ENCODE results near the gene SPDYE6.
"Not testable (repeated sequence)": the region's sequence is repeated elsewhere in the genome, so short reads cannot be mapped to it uniquely, and the experiment has no call there.

Gene SPDYE6, protein sequence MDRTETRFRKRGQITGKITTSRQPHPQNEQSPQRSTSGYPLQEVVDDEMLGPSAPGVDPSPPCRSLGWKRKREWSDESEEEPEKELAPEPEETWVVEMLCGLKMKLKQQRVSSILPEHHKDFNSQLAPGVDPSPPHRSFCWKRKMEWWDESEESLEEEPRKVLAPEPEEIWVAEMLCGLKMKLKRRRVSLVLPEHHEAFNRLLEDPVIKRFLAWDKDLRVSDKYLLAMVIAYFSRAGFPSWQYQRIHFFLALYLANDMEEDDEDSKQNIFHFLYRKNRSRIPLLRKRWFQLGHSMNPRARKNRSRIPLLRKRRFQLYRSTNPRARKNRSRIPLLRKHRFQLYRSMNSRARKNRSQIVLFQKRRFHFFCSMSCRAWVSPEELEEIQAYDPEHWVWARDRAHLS

DNA sequence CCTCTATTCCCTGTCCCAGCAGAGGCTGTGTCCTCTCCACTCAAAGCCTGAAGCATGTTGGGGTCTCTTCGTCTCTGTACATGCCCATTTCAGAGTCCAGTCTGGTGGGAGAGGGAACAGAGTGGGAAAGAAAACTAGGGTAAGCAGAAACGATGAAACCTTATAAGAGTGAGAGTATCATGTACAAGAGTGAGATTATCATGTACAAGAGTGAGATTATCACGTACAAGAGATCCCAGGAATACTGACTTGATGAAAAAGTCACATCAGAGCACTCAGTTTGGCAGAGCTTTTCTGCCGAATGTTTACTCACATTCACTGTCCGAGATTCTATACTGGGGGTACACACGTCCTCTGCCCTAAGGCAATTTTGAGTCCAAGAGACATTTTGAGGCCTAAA lies at the start of gene SPDYE6:
TSS of gene SPDYE6 (minus strand) at position 101 of the 400 bp plus-strand sequence. CDS start 421 bp downstream, outside the sequence.
- DNase-seq = not testable (repeated sequence)

DNA sequence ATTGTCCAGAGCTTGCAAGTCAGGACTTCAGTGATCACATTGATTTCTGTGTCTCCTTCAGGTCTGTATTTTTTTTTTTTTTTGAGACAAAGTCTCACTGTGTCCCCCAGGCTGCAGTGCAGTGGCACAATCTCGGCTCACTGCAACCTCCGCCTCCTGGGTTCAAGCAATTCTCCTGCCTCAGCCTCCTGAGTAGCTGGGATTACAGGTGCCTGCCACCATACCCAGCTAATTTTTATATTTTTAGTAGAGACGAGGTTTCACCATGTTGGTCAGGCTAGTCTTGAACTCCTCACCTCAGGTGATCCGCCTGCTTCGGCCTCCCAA lies 48.6 kb upstream of the SPDYE6 start:
- not testable (repeated sequence) for DNase-seq

- peak; percentile 49 to 65 for DNase-seq
Measured at GRCh38 chr7:102404005-102404861, 48.0 kb upstream of the SPDYE6 start.

DNA sequence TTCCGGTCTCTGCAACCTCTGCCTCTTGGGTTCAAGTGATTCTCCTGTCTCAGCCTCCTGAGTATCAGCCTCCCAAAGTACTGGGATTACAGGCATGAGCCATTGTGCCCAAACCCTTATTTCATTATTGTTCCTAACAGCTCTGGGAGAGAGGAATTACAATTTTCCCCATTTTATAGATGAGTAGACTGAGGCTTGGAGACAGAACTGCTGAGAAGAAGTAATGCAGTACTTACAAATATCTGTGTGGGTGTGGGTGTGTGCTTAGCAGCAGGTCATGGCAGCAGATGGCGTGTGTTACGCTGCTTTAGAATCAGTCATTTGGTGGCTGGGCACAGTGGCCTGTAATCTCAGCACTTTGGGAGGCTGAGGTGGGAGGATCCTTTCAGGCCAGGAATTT lies 47.3 kb upstream of the SPDYE6 start:
- no peak for DNase-seq

DNA sequence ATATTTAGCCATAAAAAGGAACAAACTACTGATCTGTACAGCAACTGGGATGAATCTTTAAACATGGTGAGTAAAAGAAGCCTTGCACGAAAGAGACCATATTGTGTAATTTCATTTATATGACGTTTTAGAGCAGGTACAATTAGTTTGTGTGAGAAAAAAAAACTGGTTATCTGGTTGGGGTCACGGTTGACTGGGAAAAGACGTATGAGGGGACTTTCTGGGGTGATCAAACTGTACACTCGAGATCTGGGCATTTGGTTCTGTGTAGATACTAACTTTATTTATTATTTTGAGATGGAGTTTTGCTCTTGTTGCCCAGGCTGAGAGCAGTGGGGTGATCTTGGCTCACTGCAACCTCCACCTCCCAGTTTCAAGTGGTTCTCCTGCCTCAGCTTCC lies 44.1 kb upstream of the SPDYE6 start:
- no peak for DNase-seq

DNA sequence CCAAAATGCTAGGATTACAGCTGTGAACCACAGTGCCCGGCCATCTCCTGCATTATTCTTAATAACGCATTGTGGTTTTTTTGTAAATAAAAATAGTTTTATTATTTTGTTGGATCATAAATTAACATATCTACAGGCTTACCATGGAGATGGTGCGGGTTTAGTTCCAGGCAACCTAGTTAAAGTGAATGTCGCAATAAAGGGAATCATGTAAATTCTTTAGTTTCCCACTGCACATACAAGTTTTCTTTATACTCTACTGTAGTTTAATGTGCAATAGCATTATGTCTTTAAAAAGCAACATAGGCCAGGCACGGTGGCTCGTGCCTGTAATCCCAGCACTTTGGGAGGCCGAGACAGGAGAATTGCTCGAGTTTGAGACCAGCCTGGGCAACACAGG lies 42.3 kb upstream of the SPDYE6 start:
- no peak for DNase-seq

- DNase-seq = no peak
Measured at GRCh38 chr7:102396710-102397019, 40.4 kb upstream of the SPDYE6 start.

GRCh38 chr7:102395873-102396709 lies 39.8 kb upstream of the SPDYE6 start, which contains the start of gene PRKRIP1:
TSS of gene PRKRIP1 (plus strand) at chr7:102396363. CDS start at chr7:102396412, 49 bp downstream.
- DNase-seq = peak; percentile 65 to 77

DNA sequence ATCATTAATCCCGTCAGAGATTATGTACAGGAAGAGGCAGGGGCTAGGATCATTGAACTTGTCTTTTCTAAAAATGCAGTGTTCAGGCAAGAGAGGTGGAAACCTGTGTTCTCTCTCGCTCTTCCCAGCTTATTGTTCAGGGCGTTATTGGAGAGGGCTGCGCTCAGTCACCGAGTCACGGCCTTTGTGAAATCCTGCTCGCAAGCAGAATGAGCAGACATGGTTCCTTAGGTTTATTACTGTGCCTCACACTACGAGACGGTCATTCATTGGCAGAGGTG lies 39.3 kb upstream of the SPDYE6 start:
- DNase-seq = no peak

GRCh38 chr7:102393467-102393866 lies 37.2 kb upstream of the SPDYE6 start:
- no peak for DNase-seq

- DNase-seq = no peak
Measured at GRCh38 chr7:102392330-102392729, 36.1 kb upstream of the SPDYE6 start.

DNA sequence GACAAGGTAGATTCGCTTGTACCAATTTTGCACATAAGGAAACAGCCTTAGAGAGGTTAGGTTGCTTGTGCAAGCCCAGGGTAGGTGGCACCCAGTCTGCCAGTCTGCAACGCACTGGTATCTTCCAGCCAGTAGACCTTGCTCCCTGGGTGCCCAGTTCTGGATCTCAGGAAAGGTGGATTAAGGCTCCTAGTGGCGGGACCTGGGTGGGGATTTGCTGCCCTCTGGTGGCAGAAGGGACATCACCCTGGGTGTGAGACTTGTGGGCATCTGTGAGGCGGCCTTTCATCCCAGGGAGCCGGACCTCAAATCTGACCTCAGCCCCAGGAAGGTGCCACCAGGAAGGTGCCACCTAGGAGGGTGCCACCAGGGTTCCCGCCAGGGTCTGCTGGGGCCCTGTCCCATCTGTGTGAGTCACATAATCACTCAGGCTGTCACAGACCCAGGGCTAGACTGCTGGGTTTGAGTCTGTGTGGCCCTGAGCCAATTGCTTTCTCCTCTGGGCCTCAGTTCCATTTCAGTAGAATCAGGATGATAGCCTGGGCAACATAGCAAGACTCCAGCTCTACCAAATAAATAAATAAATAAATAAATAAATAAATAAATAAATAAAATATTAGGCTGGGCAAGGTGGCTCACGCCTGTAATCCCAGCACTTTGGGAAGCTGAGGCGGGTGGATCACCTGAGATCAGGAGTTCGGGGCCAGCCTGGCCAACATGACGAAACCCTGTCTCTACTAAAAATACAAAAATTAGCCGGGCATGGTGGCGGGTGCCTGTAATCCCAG lies 34.6 kb upstream of the SPDYE6 start:
- DNase-seq = peak; percentile 55 to 78

DNA sequence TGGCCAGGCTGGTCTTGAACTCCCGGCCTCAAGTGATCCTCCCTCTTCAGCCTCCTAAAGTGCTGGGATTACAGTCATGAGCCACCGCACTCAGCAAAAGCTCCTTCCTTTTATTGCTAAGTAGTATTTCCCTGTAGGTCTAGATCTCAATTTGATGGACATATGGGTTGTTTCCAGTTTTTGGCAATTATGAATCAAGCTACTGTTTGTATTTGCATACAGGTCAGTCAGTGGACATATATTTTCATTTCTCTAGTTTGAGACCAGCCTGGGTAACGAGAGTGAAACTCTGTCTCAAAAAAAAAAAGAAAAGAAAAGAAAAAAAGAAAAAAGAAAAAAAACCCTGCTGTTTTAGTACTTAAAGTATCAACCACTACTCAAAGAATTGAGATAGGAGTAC lies 33.6 kb upstream of the SPDYE6 start:
- DNase-seq = no peak

DNA sequence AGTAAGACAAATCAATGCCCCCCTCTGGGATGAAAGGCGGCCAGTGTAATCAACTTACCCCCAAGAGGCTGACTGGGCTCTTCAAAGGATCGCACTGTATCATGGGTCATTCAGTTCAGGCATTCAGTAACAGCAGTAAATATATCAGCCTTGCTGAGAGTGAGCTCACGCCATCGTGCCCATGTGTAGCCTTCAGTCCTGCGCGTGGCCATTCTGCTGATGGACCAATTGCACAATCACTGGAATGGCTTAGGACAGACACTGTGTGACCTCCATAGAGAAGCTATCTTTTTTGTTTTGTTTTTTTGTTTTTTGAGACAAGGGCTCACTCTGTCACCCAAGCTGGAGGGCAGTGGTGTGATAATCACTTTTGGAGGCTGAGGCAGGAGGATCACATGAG lies 30.8 kb upstream of the SPDYE6 start:
- no peak for DNase-seq

DNA sequence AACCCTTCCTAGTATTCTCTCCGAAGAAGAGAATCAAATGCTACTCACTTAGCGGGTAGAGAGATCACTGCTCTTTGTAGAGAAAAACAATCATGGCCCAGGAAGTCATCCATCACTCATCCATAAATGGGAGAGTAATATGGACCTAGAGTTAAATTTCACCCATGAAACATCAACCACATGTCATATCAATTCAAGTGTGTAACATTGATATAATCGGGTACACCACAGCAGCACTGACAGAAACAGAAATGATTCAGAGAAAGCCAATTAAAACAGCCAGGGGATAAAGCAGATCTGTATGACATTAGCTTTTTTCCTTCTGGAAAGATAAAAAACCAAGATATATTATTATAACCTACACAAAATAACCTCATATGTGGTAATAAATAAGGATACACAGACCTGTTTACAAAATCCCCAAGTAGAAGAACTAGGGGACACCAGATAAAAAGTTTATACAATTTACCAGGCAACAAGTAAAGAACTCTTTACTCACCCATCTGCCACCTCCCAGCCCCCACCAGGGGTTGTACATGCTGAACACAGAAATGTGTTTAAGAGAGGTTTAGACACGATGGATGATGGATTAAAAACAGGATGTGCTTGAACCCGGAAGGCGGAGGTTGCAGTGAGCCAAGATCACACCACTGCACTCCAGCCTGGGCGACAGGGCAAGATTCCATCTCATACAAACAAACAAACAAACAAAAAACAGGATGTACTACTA lies 25.6 kb upstream of the SPDYE6 start:
- DNase-seq = not testable (repeated sequence)

- not testable (repeated sequence) for DNase-seq
Measured at GRCh38 chr7:102380837-102381236, 24.6 kb upstream of the SPDYE6 start.

DNA sequence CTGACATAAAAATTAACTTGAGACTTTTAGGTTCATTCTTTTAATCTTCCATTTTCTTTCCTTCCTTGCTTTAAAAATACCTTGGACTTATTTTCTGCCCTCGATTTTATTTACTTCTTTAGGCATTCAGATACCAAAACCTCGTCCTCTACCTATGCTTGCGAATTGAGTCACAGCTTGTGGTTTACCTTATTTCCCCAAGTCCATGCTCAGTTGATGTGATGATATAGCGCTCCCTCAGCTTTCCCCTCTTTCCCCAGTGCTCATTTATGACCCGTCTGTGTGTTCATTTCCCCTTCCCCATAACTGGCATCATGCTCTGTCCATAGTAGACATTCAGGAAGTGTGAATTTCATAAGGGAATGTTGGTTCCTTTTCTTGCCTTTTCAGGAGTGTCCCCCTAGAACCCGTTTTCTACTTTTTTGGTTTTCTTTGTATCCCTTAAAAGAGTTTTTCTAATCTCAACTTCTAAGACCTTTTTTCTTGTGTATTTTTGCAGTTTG lies 20.8 kb upstream of the SPDYE6 start:
- no peak for DNase-seq

- DNase-seq = not testable (repeated sequence)
Measured at GRCh38 chr7:102372796-102373195, 16.6 kb upstream of the SPDYE6 start.

- DNase-seq = not testable (repeated sequence)
Measured at GRCh38 chr7:102370038-102370437, 13.8 kb upstream of the SPDYE6 start.

GRCh38 chr7:102365390-102365789 lies 9.1 kb upstream of the SPDYE6 start:
- DNase-seq = not testable (repeated sequence)

DNA sequence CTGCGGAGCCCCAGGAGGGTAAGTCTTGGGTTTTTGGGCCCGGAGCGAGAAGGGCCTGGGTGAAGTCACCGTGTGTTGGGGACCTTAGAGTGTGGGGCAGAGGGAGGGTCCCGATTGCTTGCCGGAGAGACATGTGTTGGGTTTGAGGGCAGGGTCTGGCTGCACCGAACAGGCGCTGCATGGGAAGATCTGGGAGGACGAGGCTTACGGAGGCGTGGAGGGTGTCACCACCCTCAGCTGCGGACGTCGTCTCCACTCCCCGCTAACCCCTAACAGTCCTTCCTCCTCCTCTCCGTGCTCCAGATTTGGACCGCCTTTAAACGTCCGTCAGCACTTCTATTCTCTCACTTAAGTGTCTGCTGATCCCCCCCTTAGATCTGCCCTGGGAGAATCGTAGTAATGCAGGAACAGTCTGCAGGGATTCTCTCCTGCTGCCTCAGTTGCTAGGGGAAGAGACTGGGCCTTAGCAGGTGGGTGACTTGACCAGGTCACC lies 8.2 kb upstream of the SPDYE6 start:
- not testable (repeated sequence) for DNase-seq
